ENCODE measurements around the gene CYCS.
"Not testable (repeated sequence)": the region's sequence is repeated elsewhere in the genome, so short reads cannot be mapped to it uniquely, and the experiment has no call there.

CYCS gene

DNA sequence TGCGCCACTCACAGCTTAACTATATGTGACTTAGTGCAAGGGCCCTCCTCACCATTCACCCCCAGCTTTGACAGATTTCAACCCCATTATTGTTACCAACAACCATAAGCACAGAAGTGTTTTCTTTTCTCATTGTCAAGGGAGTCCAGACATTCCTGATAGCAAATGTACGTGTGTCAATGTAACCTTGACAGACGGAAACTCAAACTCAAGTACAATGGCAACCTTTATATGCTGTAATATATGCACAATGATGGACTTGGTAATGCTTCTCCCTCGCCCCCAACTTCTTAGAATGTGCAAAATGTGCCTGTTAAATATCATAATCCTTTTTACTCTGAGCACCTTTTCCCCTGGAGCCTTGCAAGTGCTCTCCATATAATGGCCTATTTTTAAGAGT, 34.7 kb downstream of the CYCS start:
- TF ChIP-seq, protein P1, sequence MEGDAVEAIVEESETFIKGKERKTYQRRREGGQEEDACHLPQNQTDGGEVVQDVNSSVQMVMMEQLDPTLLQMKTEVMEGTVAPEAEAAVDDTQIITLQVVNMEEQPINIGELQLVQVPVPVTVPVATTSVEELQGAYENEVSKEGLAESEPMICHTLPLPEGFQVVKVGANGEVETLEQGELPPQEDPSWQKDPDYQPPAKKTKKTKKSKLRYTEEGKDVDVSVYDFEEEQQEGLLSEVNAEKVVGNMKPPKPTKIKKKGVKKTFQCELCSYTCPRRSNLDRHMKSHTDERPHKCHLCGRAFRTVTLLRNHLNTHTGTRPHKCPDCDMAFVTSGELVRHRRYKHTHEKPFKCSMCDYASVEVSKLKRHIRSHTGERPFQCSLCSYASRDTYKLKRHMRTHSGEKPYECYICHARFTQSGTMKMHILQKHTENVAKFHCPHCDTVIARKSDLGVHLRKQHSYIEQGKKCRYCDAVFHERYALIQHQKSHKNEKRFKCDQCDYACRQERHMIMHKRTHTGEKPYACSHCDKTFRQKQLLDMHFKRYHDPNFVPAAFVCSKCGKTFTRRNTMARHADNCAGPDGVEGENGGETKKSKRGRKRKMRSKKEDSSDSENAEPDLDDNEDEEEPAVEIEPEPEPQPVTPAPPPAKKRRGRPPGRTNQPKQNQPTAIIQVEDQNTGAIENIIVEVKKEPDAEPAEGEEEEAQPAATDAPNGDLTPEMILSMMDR (IDR thresholded peaks at IDR 0.05; ENCODE audit: extremely low read depth, missing control alignments), result no peak
- no peak for DNase-seq (ENCODE audit: low spot score)

GRCh38 chr7:25087855-25088254, 37.2 kb downstream of the CYCS start:
- TF ChIP-seq, protein P1 (IDR thresholded peaks at IDR 0.05; ENCODE audit: extremely low read depth, missing control alignments), result no peak
- DNase-seq (ENCODE audit: low spot score), result peak; percentile 26

DNA sequence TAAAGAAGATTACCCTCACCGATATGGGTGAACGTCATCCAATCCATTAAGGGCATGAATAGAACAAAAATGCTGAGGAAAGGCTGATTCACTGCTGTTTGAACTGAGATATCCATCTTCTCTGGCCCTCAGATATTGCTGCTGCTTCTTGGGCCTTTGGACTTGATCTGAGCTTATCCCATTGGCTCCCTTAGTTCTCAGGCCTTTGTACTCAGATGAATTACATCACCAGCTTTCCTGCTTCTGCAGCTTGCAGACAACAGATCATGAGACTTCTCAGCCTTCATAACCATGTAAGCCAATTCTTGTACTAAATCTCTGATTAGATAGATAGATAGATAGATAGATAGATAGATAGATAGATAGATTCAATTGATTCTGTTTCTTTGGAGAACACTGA, 40.2 kb downstream of the CYCS start:
- TF ChIP-seq, protein P1 (IDR thresholded peaks at IDR 0.05; ENCODE audit: extremely low read depth, missing control alignments), result no peak

DNA sequence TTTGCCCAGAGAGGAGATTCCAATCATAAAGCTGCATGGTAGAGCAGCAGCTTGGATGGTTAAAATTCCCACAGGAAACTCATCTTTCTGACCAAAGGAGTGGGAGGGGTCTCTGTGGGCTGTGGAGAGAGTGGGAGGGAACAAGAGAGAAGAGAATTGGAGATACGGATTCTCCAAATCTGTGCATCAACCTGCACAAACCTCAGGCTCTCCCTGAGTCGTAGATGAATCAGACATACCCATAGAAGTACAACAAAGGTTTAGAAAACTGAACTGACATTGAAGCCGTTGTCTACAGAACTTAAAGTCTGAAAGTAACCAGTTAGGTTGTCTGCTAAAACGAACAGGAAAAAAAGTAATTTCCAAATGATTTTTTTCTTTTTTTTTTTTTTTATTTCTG, 41.9 kb downstream of the CYCS start:
- TF ChIP-seq, protein P1 (IDR thresholded peaks at IDR 0.05; ENCODE audit: extremely low read depth, missing control alignments), result no peak
- DNase-seq (ENCODE audit: low spot score), result no peak

More for the DNA sequence above, 40.2 kb downstream of the CYCS start:
- DNase-seq (ENCODE audit: low spot score), result no peak

GRCh38 chr7:25082041-25082440, 43.0 kb downstream of the CYCS start:
- not testable (repeated sequence) for DNase-seq (ENCODE audit: low spot score)

DNA sequence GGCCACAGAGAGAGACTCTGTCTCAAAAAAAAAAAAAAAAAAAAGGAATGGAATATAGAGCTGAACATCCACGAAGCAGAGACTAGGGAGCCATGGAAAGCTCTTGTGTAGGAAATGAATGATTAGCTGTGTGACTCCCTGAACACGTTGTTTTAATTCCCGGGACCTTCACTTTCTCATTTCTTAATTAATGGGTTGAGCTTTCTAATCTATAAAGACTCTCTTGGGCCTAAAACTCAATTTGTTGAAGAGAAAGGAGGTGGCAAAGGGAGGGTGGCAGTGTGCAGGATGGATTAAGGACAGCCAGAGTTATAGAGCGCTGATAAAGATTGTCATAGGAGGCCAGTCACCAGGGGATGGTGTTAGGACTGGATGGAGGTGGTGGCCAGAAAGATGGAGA, 48.0 kb downstream of the CYCS start:
- DNase-seq (ENCODE audit: low spot score), result no peak
- TF ChIP-seq, protein P1 (IDR thresholded peaks at IDR 0.05; ENCODE audit: extremely low read depth, missing control alignments), result no peak

DNA sequence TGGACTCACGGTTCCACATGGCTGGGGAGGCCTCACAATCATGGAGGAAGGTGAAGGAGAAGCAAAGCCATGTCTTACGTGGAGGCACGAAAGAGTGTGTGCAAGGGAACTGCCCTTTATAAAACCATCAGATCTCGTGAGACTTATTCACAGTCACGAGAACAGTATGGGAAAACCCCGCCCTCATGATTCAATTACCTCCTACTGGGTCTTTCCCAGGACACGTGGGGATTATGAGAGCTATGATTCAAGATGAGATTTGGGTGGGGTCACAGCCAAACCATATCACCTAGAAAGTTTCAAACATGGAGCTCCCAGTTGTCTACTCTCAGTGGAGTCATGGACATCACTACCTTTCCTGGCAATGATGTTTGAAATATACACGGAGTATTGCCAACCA, 49.6 kb downstream of the CYCS start:
- TF ChIP-seq, protein P1 (IDR thresholded peaks at IDR 0.05; ENCODE audit: extremely low read depth, missing control alignments), result no peak
- no peak for DNase-seq (ENCODE audit: low spot score)

- DNase-seq (ENCODE audit: low spot score), result no peak
- TF ChIP-seq, protein P1 (IDR thresholded peaks at IDR 0.05; ENCODE audit: extremely low read depth, missing control alignments), result no peak
These were observed 51.6 kb downstream of the CYCS start for GRCh38 chr7:25073451-25073850.

Measured in GM20000 (cell line).